LNCAP (cell line): ENCODE data around the gene B4GALT6.

Experiments used
- TF ChIP-seq, protein P1 (sequence below): fragments of 450-650 bp; IDR thresholded peaks from 2 replicates; pipeline ENCODE4 v1.5.1; 2017; ENCODE audit warnings: mild to moderate bottlenecking

The B4GALT6 gene

DNA sequence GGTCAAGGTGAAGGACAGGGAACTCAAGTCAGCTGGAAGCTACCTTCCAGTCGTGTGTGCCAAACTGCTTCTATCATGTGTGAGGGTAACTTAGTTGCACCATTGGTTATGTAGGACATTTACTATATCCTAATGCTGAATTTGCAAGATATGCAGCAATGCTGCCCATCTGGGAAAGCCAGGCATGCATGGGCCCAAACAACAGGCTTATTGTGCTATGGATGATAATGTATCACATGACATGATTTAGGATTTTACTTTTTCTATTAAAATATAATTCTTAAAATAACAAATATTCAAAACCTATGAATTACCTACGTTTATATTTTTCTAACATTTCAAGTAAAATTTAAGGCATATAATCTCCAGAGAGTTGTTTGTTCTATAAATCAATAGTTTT, 35.9 kb downstream of the B4GALT6 start:
- TF ChIP-seq, protein P1, sequence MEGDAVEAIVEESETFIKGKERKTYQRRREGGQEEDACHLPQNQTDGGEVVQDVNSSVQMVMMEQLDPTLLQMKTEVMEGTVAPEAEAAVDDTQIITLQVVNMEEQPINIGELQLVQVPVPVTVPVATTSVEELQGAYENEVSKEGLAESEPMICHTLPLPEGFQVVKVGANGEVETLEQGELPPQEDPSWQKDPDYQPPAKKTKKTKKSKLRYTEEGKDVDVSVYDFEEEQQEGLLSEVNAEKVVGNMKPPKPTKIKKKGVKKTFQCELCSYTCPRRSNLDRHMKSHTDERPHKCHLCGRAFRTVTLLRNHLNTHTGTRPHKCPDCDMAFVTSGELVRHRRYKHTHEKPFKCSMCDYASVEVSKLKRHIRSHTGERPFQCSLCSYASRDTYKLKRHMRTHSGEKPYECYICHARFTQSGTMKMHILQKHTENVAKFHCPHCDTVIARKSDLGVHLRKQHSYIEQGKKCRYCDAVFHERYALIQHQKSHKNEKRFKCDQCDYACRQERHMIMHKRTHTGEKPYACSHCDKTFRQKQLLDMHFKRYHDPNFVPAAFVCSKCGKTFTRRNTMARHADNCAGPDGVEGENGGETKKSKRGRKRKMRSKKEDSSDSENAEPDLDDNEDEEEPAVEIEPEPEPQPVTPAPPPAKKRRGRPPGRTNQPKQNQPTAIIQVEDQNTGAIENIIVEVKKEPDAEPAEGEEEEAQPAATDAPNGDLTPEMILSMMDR: no peak

DNA sequence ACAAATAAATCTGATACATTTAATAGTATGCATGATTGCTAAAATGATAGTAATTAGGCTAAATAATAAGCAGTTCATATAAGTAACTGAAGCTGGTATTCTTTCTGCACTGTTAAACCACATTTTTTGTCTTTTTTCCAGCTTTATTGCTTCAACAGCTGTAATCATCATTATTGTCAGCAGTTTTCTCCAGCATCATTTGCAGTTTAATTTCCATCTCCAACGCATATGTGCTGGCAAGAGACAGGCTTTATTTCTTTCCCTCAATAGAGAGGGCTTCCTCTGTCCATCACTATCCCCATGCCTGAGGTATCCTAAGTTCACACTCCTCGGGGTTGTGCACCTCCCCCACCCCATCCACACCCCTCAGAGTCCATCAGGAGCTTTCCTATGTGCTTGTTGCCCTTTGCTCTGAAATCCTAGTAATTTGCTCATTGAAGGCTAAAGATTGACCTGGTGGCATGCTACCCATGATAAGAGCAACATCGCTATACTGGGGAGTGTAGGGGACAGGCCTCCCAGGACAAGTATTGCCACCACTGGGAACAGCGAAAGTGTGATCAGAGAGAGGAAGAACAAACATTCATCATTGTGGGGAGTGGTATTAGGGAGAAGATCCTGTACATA, 37.1 kb downstream of the B4GALT6 start:
- TF ChIP-seq, protein P1: no peak

DNA sequence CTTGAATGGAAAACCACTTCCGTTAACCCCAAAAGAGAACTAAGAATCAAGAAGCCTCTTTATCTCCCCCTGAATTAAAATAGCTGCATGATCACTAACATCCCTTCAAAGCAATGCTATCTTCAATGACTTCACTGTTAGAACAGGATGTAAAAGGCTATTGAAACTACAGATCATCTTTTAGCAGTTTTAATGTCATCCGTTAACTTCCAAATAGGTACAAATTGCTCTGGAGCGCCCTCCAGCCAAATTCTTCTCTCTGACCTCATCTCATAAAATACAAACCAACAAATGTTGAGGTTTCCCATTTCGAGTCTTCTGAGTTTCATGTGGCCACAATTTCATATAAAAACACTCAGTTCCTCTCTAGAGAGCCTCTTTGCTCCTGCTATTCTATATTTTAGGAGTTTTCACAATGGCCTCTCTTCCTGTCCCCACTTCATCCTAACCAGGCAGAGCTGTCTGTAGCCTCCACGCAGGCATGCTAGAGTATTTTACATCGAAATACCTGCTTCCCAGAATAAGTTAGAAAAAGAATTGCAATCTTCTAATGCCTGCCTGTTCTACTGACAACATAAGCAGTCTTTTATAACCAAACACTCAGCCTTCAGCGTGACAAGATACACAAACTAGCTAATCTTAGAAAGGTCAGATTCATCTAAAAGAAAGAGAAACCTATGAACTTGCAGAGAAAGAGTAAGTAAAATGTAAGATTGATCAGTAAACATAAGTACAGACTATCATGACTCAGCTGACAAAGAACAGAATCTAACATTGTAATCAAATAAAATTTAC, 37.9 kb downstream of the B4GALT6 start:
- TF ChIP-seq, protein P1: no peak

DNA sequence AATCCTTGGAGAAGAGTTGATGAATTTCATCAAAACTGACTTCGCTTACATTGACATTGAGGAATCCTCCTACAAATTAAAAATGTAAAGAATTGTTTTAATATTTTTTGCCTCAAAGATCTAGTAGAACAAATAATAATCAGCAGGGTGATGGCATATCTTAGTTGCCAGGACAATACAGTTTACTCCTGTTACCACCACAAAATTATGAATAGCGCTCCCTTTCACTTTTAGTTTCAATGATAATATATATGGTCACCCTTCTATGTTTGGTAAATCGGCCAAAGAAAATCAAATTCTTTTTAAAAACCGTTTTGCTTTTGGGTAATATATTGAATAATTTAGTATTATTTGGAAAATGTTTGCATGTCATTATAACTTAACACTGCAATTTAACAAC, 39.0 kb downstream of the B4GALT6 start:
- TF ChIP-seq, protein P1: no peak

DNA sequence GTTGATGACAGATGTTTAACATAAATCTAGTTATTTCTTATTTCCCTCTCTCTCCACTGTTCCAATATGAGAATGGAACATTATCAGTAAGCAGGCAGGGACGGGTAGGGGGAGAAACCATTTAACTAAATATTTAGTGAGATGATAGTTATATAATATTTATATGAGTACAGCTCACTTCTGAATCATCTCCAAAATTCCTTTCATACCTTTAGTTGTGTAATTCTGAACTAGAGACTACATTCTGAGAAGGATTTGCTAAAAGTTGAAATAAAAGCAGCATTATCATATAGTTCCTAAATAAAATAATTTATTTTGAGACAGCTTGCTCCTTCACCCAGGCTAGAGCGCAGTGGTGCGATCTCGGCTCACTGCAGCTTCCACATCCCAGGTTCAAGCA, 41.4 kb downstream of the B4GALT6 start:
- TF ChIP-seq, protein P1: no peak

DNA sequence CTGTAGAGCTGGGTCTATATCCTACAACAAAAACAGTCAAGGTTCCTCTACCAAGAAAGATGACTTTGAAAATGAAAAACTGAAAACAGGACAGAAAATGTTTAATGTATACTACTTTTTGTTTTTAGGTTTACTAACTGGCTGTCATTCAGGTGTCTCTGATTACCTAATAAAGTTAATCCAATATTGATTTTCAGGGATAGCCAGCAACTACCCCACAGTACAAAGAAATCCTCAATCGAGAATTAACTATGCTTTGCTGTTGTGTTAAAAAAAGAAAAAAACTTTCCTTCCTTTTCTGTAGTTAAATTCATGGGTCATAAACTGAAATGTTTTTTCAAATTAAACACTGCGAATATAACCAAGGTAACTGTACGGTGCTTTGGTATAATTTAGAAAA, 46.9 kb downstream of the B4GALT6 start:
- TF ChIP-seq, protein P1: no peak

DNA sequence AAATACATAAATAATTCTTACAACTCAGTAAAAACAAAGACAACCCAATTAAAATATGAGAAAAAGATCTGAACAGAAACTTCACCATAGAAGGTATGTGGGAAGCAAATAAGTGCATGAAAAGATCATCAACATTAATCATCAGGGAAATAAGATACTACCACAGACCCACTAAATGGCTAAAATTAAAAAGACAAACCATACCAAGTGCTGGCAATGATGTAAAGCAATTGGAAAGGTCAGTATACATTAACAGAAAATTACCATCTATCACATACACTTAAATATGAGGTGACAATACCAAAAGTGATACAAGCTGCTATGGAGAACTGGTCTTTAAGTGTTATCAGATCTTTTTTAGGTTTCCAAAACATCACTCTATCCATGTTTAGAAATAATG, 48.0 kb downstream of the B4GALT6 start:
- TF ChIP-seq, protein P1: no peak
